DOHH2 (cell line): ENCODE measurements around the gene HJV.
A peak's percentile ranks its signal among the peaks of the same experiment; 100 is the strongest.

Source experiments
- H3F3A ChIP-seq: fragments of 200-600 bp; sonication (generic), shearing (Covaris generic); 2 replicates; pipeline ENCODE4 v1.6.0; 2016; ENCODE audit warnings: antibody characterized with exemption, mild to moderate bottlenecking; ENCODE audit not compliant: control insufficient read depth, insufficient read depth
- H3K27ac ChIP-seq: fragments of 200-600 bp; sonication (generic); 2 replicates; pipeline ENCODE4 v1.5.1; 2014; ENCODE audit warnings: low read depth, mild to moderate bottlenecking, low read length, moderate library complexity
- H3K27me3 ChIP-seq: fragments of 200-600 bp; sonication (generic); 2 replicates; pipeline ENCODE4 v1.6.1; 2014; ENCODE audit warnings: mild to moderate bottlenecking, low read length, mixed read lengths; ENCODE audit not compliant: control insufficient read depth
- H3K36me3 ChIP-seq: fragments of 200-600 bp; sonication (generic); 2 replicates; pipeline ENCODE4 v1.6.1; 2014; ENCODE audit warnings: mild to moderate bottlenecking, low read length, moderate library complexity, mixed read lengths; ENCODE audit not compliant: control insufficient read depth
- H3K4me1 ChIP-seq: fragments of 200-600 bp; sonication (generic); 2 replicates; pipeline ENCODE4 v1.6.1; 2014; ENCODE audit warnings: mild to moderate bottlenecking, low read length, mixed read lengths; ENCODE audit not compliant: control insufficient read depth
- H3K4me2 ChIP-seq: fragments of 200-600 bp; sonication (generic); 2 replicates; pipeline ENCODE4 v1.6.0; 2014; ENCODE audit warnings: mild to moderate bottlenecking, low read length, moderate library complexity
- H3K4me3 ChIP-seq: fragments of 200-600 bp; sonication (generic); 2 replicates; pipeline ENCODE4 v1.5.1; 2014; ENCODE audit warnings: mild to moderate bottlenecking, low read length, mixed read lengths
- H3K79me2 ChIP-seq: fragments of 200-600 bp; sonication (generic); 2 replicates; pipeline ENCODE4 v1.6.1; 2014; ENCODE audit warnings: mild to moderate bottlenecking, low read length, mixed read lengths; ENCODE audit not compliant: control insufficient read depth
- H3K9me2 ChIP-seq: fragments of 200-600 bp; sonication (generic); replicated peaks from 2 replicates; pipeline ENCODE4 v1.6.1; 2014; ENCODE audit warnings: mild to moderate bottlenecking, low read length, mixed read lengths; ENCODE audit not compliant: control insufficient read depth
- H3K9me3 ChIP-seq: fragments of 200-600 bp; sonication (generic); 2 replicates; pipeline ENCODE4 v1.6.1; 2014; ENCODE audit warnings: antibody characterized with exemption, low read length, mixed read lengths; ENCODE audit not compliant: control insufficient read depth, insufficient read depth
- H4K20me1 ChIP-seq: fragments of 200-600 bp; sonication (generic); 2 replicates; pipeline ENCODE4 v1.6.0; 2014; ENCODE audit warnings: low read depth, mild to moderate bottlenecking, antibody characterized with exemption, low read length, moderate library complexity; ENCODE audit not compliant: control insufficient read depth, insufficient read depth
- CTCF ChIP-seq: fragments of 200-600 bp; sonication (generic); IDR thresholded peaks from one replicate; pipeline ENCODE4 v1.5.1; 2014; ENCODE audit warnings: antibody characterized with exemption, mild to moderate bottlenecking, low read depth, low read length; ENCODE audit not compliant: poor library complexity, severe bottlenecking
- EZH2phosphoT487 ChIP-seq: fragments of 200-600 bp; sonication (generic); IDR thresholded peaks from 2 replicates; pipeline ENCODE4 v1.6.1; 2017; ENCODE audit warnings: borderline replicate concordance, mild to moderate bottlenecking, antibody characterized with exemption, low read length, moderate library complexity, mixed read lengths

HJV gene

GRCh38 chr1:145990249-145990855, 31.2 kb downstream of the HJV start:
- H3K4me1 ChIP-seq, result peaks cover 46% of the 10 kb centered on the region
- H3K4me3 ChIP-seq, result no peak overlapping the region
- H3K27ac ChIP-seq, result no peak overlapping the region
- H4K20me1 ChIP-seq, result peaks cover 14% of the 10 kb centered on the region
- no peak overlapping the region for H3K4me2 ChIP-seq
- H3K9me2 ChIP-seq, result no peaks in the 10 kb centered on the region
- H3K36me3 ChIP-seq, result peaks cover 34% of the 10 kb centered on the region
- H3K27me3 ChIP-seq, result no peaks in the 10 kb centered on the region
- peaks cover 52% of the 10 kb centered on the region for H3F3A ChIP-seq
- TF ChIP-seq CTCF (no peak), EZH2phosphoT487 (no peak)
- peaks cover 18% of the 10 kb centered on the region for H3K79me2 ChIP-seq
- no peaks in the 10 kb centered on the region for H3K9me3 ChIP-seq

GRCh38 chr1:145988773-145989172, 32.8 kb downstream of the HJV start:
- H3K79me2 ChIP-seq, result peaks cover 2% of the 10 kb centered on the region; the same call in 1 of the 2 replicates
- H3K27ac ChIP-seq, result no peak overlapping the region
- no peaks in the 10 kb centered on the region for H4K20me1 ChIP-seq
- no peak for TF ChIP-seq EZH2phosphoT487
- no peak for TF ChIP-seq CTCF
- no peaks in the 10 kb centered on the region for H3K9me3 ChIP-seq
- H3K4me3 ChIP-seq, result no peak overlapping the region
- H3K4me1 ChIP-seq, result peaks cover 36% of the 10 kb centered on the region
- H3K36me3 ChIP-seq, result peaks cover 18% of the 10 kb centered on the region
- H3K4me2 ChIP-seq, result peak overlapping the region; percentile 26; the same call in 1 of the 2 replicates
- peaks cover 38% of the 10 kb centered on the region for H3F3A ChIP-seq
- H3K27me3 ChIP-seq, result no peaks in the 10 kb centered on the region
- H3K9me2 ChIP-seq, result no peaks in the 10 kb centered on the region

GRCh38 chr1:145987926-145988325, 33.6 kb downstream of the HJV start:
- H3K4me3 ChIP-seq, result no peak overlapping the region
- H3K27ac ChIP-seq, result no peak overlapping the region
- H3K79me2 ChIP-seq, result no peaks in the 10 kb centered on the region
- peaks cover 35% of the 10 kb centered on the region for H3K4me1 ChIP-seq
- TF ChIP-seq CTCF, result no peak
- H3K4me2 ChIP-seq, result peak overlapping the region; percentile 26; the same call in 1 of the 2 replicates
- H3K9me3 ChIP-seq, result no peaks in the 10 kb centered on the region
- no peaks in the 10 kb centered on the region for H4K20me1 ChIP-seq
- H3K9me2 ChIP-seq, result no peaks in the 10 kb centered on the region
- H3K27me3 ChIP-seq, result no peaks in the 10 kb centered on the region
- peaks cover 30% of the 10 kb centered on the region for H3F3A ChIP-seq
- peaks cover 10% of the 10 kb centered on the region for H3K36me3 ChIP-seq

GRCh38 chr1:145986551-145986950, 35.0 kb downstream of the HJV start:
- no peak overlapping the region for H3K27ac ChIP-seq
- H3F3A ChIP-seq, result peaks cover 16% of the 10 kb centered on the region

More at GRCh38 chr1:145986551-145986950, 35.0 kb downstream of the HJV start:
- no peaks in the 10 kb centered on the region for H3K9me2 ChIP-seq
- TF ChIP-seq CTCF (no peak), EZH2phosphoT487 (no peak)
- H3K36me3 ChIP-seq, result no peaks in the 10 kb centered on the region
- no peaks in the 10 kb centered on the region for H3K9me3 ChIP-seq
- H3K4me1 ChIP-seq, result peaks cover 43% of the 10 kb centered on the region
- H3K27me3 ChIP-seq, result no peaks in the 10 kb centered on the region
- H4K20me1 ChIP-seq, result no peaks in the 10 kb centered on the region
- no peak overlapping the region for H3K4me2 ChIP-seq
- no peaks in the 10 kb centered on the region for H3K79me2 ChIP-seq
- no peak overlapping the region for H3K4me3 ChIP-seq
